Measurements from ENCODE around the gene FBXL7.

The FBXL7 gene

GRCh38 chr5:15966651-15967050 is 466.7 kb downstream of the FBXL7 start:
- no peak for DNase-seq

DNA sequence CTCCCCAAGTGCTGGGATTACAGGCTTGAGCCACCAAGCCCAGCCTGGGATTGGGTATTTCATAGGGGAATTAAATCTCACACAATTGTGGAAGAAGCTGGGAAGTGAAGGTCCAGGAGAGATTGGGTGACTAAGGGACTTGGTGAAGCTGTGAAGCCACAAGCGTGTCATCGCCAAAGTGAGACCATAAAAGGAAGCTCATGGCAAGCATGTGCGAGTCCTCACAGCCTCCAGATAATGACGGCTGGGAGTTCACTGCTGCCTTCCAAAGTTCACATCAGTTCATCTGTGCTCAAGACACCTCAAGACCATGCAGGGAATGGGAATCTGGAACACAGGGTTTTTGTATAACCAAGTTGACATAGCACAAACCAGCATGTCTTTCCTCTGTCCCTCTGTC is 469.0 kb downstream of the FBXL7 start:
- DNase-seq: no peak

DNA sequence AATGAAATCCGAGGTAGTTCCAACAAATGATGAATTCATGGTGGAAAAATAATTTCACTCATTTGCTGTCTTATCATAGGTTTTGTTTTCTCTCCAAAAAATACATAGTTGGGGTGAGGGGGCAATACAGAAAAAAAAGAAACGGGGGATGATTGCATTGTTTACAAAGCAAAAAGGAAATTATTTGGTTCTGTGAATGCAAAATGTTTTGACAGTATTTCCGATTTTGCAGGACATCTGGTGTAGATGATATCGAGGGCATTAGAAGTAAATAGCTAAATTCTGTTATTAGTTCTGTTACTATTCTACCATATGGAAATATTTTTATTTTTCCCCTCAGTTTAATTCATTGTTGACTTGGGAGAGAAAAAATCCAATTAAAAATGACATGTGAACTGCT is 477.9 kb downstream of the FBXL7 start:
- no peak for DNase-seq

GRCh38 chr5:15980835-15981234 is 480.9 kb downstream of the FBXL7 start:
- no peak for DNase-seq

- no peak for DNase-seq
These were observed 483.4 kb downstream of the FBXL7 start for GRCh38 chr5:15983392-15983791.

All from T-helper 2 cell (primary cell).